ENCODE data around the gene CA10.

- TF ChIP-seq POLR2AphosphoS5 (IDR thresholded peaks at IDR 0.05; ENCODE audit: low read depth, low read length) (no peak), POLR2A (IDR thresholded peaks at IDR 0.05; ENCODE audit: low read depth, low read length) (no peak), TAF1 (IDR thresholded peaks at IDR 0.05; ENCODE audit: borderline replicate concordance, low read depth, low read length) (no peak)
Measured at GRCh38 chr17:51770027-51770759, 388.3 kb downstream of the CA10 start.
